Uterus (tissue), 4 donors: ENCODE results near the gene HSPA14. TPM values are rescaled to one million over a fixed set of nuclear protein-coding genes. Genes with fewer than 3 reads are reported as not detected.

Experiments
- DNase-seq, 2 donors: peaks; one replicate each; pipeline ENCODE4 v3.0.0-alpha.2; 2019 to 2020
- H3K27ac ChIP-seq, 2 donors: fragments of 200-600 bp; sonication (generic); 1 replicate in 1 of 2; 2 replicates in 1 of 2; pipeline ENCODE4 v1.5.1; 2016 to 2018
- H3K27me3 ChIP-seq, 2 donors: fragments of 200-600 bp; sonication (generic); one replicate each; pipeline ENCODE4 v1.5.1; 2018 to 2019; ENCODE audit warnings: control low read depth in 1 of 2
- H3K36me3 ChIP-seq, 2 donors: fragments of 200-600 bp; sonication (generic); one replicate each; pipeline ENCODE4 v1.5.1; 2019; ENCODE audit warnings: control low read depth in 1 of 2
- H3K4me1 ChIP-seq, 2 donors: fragments of 200-600 bp; sonication (generic); one replicate each; pipeline ENCODE4 v1.5.1; 2018 to 2019; ENCODE audit warnings: control low read depth in 1 of 2
- H3K4me3 ChIP-seq, 2 donors: fragments of 200-600 bp; sonication (generic); 1 replicate in 1 of 2; 2 replicates in 1 of 2; pipeline ENCODE4 v1.5.1; 2018 to 2019; ENCODE audit warnings: mild to moderate bottlenecking in 1 of 2
- H3K9me3 ChIP-seq, 2 donors: fragments of 200-600 bp; sonication (generic); one replicate each; pipeline ENCODE4 v1.5.1; 2019; ENCODE audit warnings: control low read depth in 1 of 2
- CTCF ChIP-seq, 4 experiments: fragments of 200-600 bp in 2 of 4; fragments of 450-650 bp in 2 of 4; sonication (generic) in 2 of 4; IDR thresholded peaks; one replicate each; pipeline ENCODE4 v1.5.1; 2016 to 2019; ENCODE audit warnings: antibody characterized with exemption in 4 of 4, mild to moderate bottlenecking in 2 of 4, moderate library complexity in 1 of 4
- POLR2A ChIP-seq, 2 donors: fragments of 450-650 bp; IDR thresholded peaks; one replicate each; pipeline ENCODE4 v1.6.1; 2016; ENCODE audit warnings: antibody characterized with exemption in 2 of 2, mild to moderate bottlenecking in 1 of 2, moderate library complexity in 1 of 2
- intact Hi-C: fragments of 100-400 bp; cut with DNase I; formaldehyde crosslinking; loops from one replicate; pipeline ENCODE4 v1.15.1; 2023; ENCODE audit warnings: low total_unique reads
- total RNA-seq, 4 donors: library from RNA; depleted of rRNA in 3 of 4; stranded (reverse); fragments of >200 nt in 3 of 4; gene quantifications; one replicate each; pipeline versions ENCODE4 v1.1.0 to v1.2.4, GENCODE V29; 2014 to 2023
- donor health status: DM: yes; HTN: yes; CAD: no.

Gene HSPA14
- total RNA-seq, 4 donors from 2014 or later: 10.4 to 19.4 (median 13.8) TPM

DNA sequence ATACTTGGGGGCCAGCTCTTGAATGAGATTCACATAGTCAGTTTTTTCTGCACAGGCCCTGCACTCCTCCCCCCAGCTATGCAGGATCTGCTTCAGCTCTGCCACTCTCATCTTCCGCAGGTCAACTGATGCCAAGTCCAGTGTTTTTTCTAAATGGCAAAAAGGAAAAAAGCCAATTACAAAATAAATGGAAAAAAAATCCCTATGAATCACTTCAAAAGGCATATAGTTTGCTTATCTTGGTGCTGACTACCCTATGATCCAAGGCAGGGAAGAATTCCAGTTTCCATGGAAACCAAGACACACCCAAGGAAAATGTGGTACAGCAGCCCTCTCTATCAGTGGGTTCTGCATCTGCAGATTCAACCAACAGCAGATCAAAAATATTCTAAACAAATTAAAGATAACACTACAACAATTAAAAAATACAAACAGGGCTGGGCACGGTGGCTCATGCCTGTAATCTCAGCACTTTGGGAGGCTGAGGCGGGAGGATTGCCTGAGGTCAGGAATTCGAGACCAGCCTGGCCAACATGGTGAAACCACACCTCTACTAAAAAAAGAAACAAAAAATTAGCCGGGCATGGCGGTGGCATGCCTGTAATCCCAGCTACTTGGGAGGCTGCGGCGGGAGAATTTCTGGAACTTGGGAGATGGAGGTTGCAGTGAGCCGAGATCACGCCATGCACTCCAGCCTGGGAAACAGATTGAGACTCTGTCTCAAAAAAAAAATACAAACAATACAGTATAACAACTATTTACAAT lies 17.9 kb upstream of the HSPA14 start:
- H3K36me3 ChIP-seq: no peaks in the 10 kb centered on the region
- no peak for TF ChIP-seq POLR2A (IDR thresholded peaks at IDR 0.05)
- TF ChIP-seq CTCF (IDR thresholded peaks at IDR 0.05): no peak

DNA sequence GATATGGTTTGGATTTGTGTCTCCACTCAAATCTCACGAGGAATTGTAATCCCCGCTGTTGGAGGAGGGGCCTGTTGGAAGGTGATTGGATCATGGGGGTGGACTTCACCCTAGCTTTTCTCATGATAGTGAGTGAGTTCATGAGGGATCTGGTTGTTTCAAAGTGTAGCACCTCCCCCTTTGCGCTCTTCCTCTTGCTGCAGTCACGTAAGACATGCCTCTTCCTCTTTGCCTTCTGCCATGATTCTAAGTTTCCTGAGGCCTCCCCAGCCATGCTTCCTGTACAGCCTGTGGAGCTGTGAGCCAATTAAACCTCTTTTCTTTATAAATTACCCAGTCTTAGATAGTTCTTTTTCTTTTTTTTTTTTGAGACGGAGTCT lies 17.3 kb upstream of the HSPA14 start:
- Histone ChIP-seq H3K4me3 (no peak overlapping the region), H3K27me3 (no peaks in the 10 kb centered on the region), H3K27ac (no peak overlapping the region), H3K36me3 (no peaks in the 10 kb centered on the region), H3K4me1 (no peaks in the 10 kb centered on the region), H3K9me3 (no peaks in the 10 kb centered on the region)
- TF ChIP-seq POLR2A (IDR thresholded peaks at IDR 0.05): no peak
- TF ChIP-seq CTCF (IDR thresholded peaks at IDR 0.05): no peak
- intact Hi-C loops: no loop called here
- DNase-seq: no peak

More for the DNA sequence above, 17.9 kb upstream of the HSPA14 start:
- Histone ChIP-seq H3K4me1 (no peaks in the 10 kb centered on the region), H3K27me3 (no peaks in the 10 kb centered on the region), H3K9me3 (no peaks in the 10 kb centered on the region), H3K27ac (no peak overlapping the region), H3K4me3 (no peak overlapping the region)
- intact Hi-C loops: no loop called here
- DNase-seq: no peak

GRCh38 chr10:14821635-14822375 lies 16.3 kb upstream of the HSPA14 start:
- no peak overlapping the region for H3K4me3 ChIP-seq
- intact Hi-C loops: no loop called here
- H3K9me3 ChIP-seq: no peaks in the 10 kb centered on the region
- no peaks in the 10 kb centered on the region for H3K36me3 ChIP-seq
- DNase-seq: no peak
- no peaks in the 10 kb centered on the region for H3K4me1 ChIP-seq
- TF ChIP-seq CTCF (IDR thresholded peaks at IDR 0.05): no peak
- TF ChIP-seq POLR2A (IDR thresholded peaks at IDR 0.05): no peak
- no peak overlapping the region for H3K27ac ChIP-seq
- no peaks in the 10 kb centered on the region for H3K27me3 ChIP-seq

GRCh38 chr10:14822879-14823755 lies 15.0 kb upstream of the HSPA14 start:
- H3K4me3 ChIP-seq: no peak overlapping the region
- TF ChIP-seq CTCF (IDR thresholded peaks at IDR 0.05) (peak; percentile 61 to 71 (median 66)), POLR2A (IDR thresholded peaks at IDR 0.05) (no peak)
- H3K4me1 ChIP-seq: no peaks in the 10 kb centered on the region
- no peaks in the 10 kb centered on the region for H3K9me3 ChIP-seq
- H3K27ac ChIP-seq: no peak overlapping the region
- H3K27me3 ChIP-seq: no peaks in the 10 kb centered on the region
- no peaks in the 10 kb centered on the region for H3K36me3 ChIP-seq
- intact Hi-C loops: no loop called here
- peak; percentile 32 to 42 for DNase-seq
